ENCODE measurements around the gene DRD2. TPM values are rescaled to one million over a fixed set of nuclear protein-coding genes. Genes with fewer than 3 reads are reported as not detected.

DRD2 gene
- total RNA-seq, 1 donor from 2014 or later = 7.5 TPM

- Mint-ChIP-seq H3K27me3 (ENCODE audit: low read depth) (peaks cover 65% of the 10 kb centered on the region), H3K9me3 (no peaks in the 10 kb centered on the region), H3K27ac (no peak overlapping the region), H3K4me3 (no peak overlapping the region), H3K4me1 (peaks cover 7% of the 10 kb centered on the region), H3K36me3 (no peaks in the 10 kb centered on the region)
- no peak for TF ChIP-seq CTCF (IDR thresholded peaks at IDR 0.05; ENCODE audit: unreplicated experiment)
- no peak for DNase-seq (ENCODE audit: low spot score in 2 of 2, unreplicated experiment in 2 of 2)
These were observed 30.6 kb upstream of the DRD2 start for GRCh38 chr11:113505541-113506375.

GRCh38 chr11:113505046-113505445 lies 29.8 kb upstream of the DRD2 start:
- peaks cover 60% of the 10 kb centered on the region for H3K27me3 Mint-ChIP-seq (ENCODE audit: low read depth)
- H3K9me3 Mint-ChIP-seq = no peaks in the 10 kb centered on the region
- no peak for TF ChIP-seq CTCF (IDR thresholded peaks at IDR 0.05; ENCODE audit: unreplicated experiment)
- no peak for DNase-seq (ENCODE audit: low spot score in 2 of 2, unreplicated experiment in 2 of 2)
- no peak overlapping the region for H3K27ac Mint-ChIP-seq
- no peak overlapping the region for H3K4me3 Mint-ChIP-seq
- no peaks in the 10 kb centered on the region for H3K36me3 Mint-ChIP-seq
- H3K4me1 Mint-ChIP-seq = peaks cover 7% of the 10 kb centered on the region

GRCh38 chr11:113504586-113504985 lies 29.4 kb upstream of the DRD2 start:
- Mint-ChIP-seq H3K27ac (no peak overlapping the region), H3K36me3 (no peaks in the 10 kb centered on the region), H3K27me3 (ENCODE audit: low read depth) (peaks cover 55% of the 10 kb centered on the region), H3K4me1 (peaks cover 7% of the 10 kb centered on the region), H3K4me3 (no peak overlapping the region), H3K9me3 (no peaks in the 10 kb centered on the region)
- TF ChIP-seq CTCF (IDR thresholded peaks at IDR 0.05; ENCODE audit: unreplicated experiment) = no peak
- no peak for DNase-seq (ENCODE audit: low spot score in 2 of 2, unreplicated experiment in 2 of 2)

GRCh38 chr11:113504071-113504470 lies 28.9 kb upstream of the DRD2 start:
- Mint-ChIP-seq H3K36me3 (no peaks in the 10 kb centered on the region), H3K4me1 (peaks cover 7% of the 10 kb centered on the region), H3K27ac (no peak overlapping the region), H3K9me3 (no peaks in the 10 kb centered on the region), H3K4me3 (no peak overlapping the region), H3K27me3 (ENCODE audit: low read depth) (peaks cover 52% of the 10 kb centered on the region)
- no peak for DNase-seq (ENCODE audit: low spot score in 2 of 2, unreplicated experiment in 2 of 2)
- TF ChIP-seq CTCF (IDR thresholded peaks at IDR 0.05; ENCODE audit: unreplicated experiment) = no peak

- TF ChIP-seq CTCF (IDR thresholded peaks at IDR 0.05; ENCODE audit: unreplicated experiment) = no peak
- Mint-ChIP-seq H3K27ac (no peak overlapping the region), H3K4me1 (no peaks in the 10 kb centered on the region), H3K4me3 (no peak overlapping the region), H3K9me3 (no peaks in the 10 kb centered on the region), H3K27me3 (ENCODE audit: low read depth) (peaks cover 52% of the 10 kb centered on the region), H3K36me3 (no peaks in the 10 kb centered on the region)
- DNase-seq (ENCODE audit: low spot score in 2 of 2, unreplicated experiment in 2 of 2) = no peak
These were observed 22.1 kb upstream of the DRD2 start for GRCh38 chr11:113497066-113497910.
